ENCODE measurements around the gene MAP1LC3B. TPM values are rescaled to one million over a fixed set of nuclear protein-coding genes. Genes with fewer than 3 reads are reported as not detected.
"Not testable (repeated sequence)": the region's sequence is repeated elsewhere in the genome, so short reads cannot be mapped to it uniquely, and the experiment has no call there.

MAP1LC3B gene
- total RNA-seq, 4 donors from 2014 or later: 26.3 to 79.7 (median 58.0) TPM

DNA sequence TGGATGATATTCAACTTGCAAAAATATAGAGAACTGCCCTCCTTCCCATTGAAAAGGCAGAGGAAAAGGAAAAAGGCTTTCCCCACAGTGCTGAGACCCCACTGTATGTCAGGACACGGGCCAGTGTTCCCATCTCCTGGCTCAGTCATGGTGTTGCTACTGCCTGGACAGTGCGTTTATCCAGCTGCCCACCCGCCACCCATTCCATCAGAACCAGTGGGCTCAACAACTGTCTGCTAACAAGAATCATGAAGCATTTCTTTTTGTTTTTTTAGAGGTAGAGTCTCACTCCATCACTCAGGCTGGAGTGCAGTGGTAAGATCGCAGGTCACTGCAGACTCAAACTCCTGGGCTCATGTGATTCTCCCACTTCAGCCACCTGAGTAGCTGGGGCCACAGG lies 19.8 kb upstream of the MAP1LC3B start:
- Histone ChIP-seq H3K4me1 (peaks cover 0 to 17% of the 10 kb centered on the region in 2 donors), H3K9me3 (no peaks in the 10 kb centered on the region), H3K27me3 (no peaks in the 10 kb centered on the region), H3K27ac (no peak overlapping the region), H3K36me3 (no peaks in the 10 kb centered on the region), H3K4me3 (no peak overlapping the region)
- DNase-seq: no peak
- TF ChIP-seq, protein P1, sequence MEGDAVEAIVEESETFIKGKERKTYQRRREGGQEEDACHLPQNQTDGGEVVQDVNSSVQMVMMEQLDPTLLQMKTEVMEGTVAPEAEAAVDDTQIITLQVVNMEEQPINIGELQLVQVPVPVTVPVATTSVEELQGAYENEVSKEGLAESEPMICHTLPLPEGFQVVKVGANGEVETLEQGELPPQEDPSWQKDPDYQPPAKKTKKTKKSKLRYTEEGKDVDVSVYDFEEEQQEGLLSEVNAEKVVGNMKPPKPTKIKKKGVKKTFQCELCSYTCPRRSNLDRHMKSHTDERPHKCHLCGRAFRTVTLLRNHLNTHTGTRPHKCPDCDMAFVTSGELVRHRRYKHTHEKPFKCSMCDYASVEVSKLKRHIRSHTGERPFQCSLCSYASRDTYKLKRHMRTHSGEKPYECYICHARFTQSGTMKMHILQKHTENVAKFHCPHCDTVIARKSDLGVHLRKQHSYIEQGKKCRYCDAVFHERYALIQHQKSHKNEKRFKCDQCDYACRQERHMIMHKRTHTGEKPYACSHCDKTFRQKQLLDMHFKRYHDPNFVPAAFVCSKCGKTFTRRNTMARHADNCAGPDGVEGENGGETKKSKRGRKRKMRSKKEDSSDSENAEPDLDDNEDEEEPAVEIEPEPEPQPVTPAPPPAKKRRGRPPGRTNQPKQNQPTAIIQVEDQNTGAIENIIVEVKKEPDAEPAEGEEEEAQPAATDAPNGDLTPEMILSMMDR (IDR thresholded peaks at IDR 0.05): no peak
- TF ChIP-seq POLR2A (IDR thresholded peaks at IDR 0.05): no peak
- intact Hi-C loops (cut with DNase I; ENCODE audit: low total_unique reads): no loop called here

DNA sequence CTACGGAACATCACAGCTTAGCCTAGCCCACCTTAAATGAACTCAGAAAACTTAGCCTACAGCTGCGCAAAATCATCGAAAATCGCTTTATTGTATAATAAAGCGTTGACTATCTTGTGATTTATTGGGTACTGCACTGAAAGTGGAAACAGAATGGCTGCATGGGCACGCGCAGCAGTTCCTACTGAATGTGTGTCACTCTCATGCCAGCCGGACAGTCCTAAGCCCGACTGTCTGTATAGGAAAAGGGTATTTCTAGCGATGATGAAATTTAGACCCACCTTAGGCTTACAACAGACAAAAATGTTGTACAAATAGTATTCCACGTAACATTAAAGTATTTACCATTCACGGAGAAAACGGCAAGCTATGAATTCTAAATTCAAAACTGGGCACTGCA lies 17.8 kb upstream of the MAP1LC3B start:
- no peaks in the 10 kb centered on the region for H3K36me3 ChIP-seq
- no peaks in the 10 kb centered on the region for H3K27me3 ChIP-seq
- intact Hi-C loops (cut with DNase I; ENCODE audit: low total_unique reads): no loop called here
- no peak overlapping the region for H3K27ac ChIP-seq
- peaks cover 0 to 14% of the 10 kb centered on the region in 2 donors for H3K4me1 ChIP-seq
- TF ChIP-seq, protein P1 (IDR thresholded peaks at IDR 0.05): no peak
- no peak for TF ChIP-seq POLR2A (IDR thresholded peaks at IDR 0.05)
- no peak for DNase-seq
- H3K4me3 ChIP-seq: no peak overlapping the region
- no peaks in the 10 kb centered on the region for H3K9me3 ChIP-seq

DNA sequence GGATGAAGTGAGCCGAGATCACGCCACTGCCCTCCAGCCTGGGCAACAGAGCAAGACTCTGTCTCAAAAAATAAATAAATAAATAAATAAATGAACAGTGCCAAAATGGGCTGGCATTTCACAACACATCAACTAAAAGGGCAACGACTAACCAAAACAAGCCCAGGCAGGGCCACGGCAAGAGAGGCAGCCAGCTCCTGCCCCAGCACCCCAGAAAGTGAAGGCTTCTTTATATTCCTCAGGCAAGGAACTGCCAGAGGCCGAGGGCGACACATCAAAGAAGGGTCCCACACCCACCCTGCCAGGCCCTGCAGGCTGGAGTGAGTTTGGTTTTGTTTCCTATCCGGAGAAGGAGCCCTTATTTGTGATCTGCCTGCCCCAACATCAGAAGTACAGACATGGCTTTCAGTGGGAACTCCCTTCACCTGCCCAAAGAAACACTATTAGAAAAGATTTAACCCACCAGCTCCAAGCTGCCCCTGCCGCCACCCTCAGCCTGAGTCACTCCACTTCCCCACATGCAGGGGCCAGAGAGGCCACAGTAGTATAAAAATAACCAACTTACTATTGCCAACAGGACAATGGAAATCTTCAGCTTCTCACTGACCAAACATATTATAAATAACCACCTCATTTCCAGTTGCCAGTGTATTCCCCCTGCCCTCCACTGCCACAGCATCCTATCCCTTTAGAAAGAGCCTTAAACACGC lies 16.6 kb upstream of the MAP1LC3B start:
- Histone ChIP-seq H3K4me1 (peaks cover 0 to 6% of the 10 kb centered on the region in 2 donors), H3K4me3 (no peak overlapping the region), H3K9me3 (no peaks in the 10 kb centered on the region), H3K27ac (peak overlapping the region; percentile 50 to 52), H3K36me3 (no peaks in the 10 kb centered on the region), H3K27me3 (no peaks in the 10 kb centered on the region)
- no peak for TF ChIP-seq POLR2A (IDR thresholded peaks at IDR 0.05)
- TF ChIP-seq, protein P1 (IDR thresholded peaks at IDR 0.05): no peak
- intact Hi-C loops (cut with DNase I; ENCODE audit: low total_unique reads): no loop called here
- DNase-seq: no peak

DNA sequence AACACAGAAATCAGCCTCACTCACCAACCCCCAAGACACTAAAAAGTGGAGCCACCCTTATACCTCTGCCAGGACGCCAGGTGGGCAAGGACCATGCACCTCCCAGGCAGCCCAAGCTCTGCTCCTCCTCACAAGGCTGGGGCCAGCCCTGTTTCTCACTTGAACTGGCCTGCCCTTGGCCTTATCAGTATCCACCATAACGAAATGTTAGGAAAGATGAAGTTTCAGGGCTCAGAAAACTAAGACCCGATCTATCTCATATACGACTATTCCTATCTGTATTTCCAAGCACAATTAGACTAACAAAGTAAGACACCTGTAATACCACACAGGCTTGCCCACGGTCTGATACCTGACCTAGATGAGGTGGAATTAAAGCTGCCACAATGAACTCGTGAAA lies 15.5 kb upstream of the MAP1LC3B start:
- DNase-seq: no peak
- H3K4me1 ChIP-seq: no peaks in the 10 kb centered on the region

DNA sequence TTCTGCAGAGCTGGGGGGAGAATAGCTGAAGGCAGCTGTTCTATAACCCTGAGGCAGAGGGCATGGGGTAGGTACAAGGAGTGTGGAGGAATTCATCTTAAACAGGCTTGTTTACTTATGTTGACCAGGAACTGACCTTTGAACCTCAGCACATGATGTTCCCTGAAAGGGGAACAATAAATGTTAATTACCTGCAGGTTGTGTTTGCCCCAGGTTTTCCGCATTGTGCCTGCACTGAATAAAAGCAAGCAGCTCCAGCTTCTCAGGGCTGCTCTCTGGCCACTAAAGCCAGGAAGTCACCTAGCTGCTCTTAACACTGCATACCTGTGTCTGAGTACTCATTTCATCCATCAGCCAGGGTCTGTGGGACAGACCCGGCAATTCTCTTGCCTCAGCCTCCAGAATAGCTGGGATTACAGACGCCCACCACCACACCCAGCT lies 12.8 kb upstream of the MAP1LC3B start:
- DNase-seq; H3K27me3 ChIP-seq; intact Hi-C loops (cut with DNase I; ENCODE audit: low total_unique reads); H3K9me3 ChIP-seq; H3K4me3 ChIP-seq; H3K36me3 ChIP-seq; H3K4me1 ChIP-seq: not testable (repeated sequence)
- peak overlapping the region; percentile 95 to 96 for H3K27ac ChIP-seq

More for the DNA sequence above, 15.5 kb upstream of the MAP1LC3B start:
- Histone ChIP-seq H3K27me3 (no peaks in the 10 kb centered on the region), H3K4me3 (no peak overlapping the region), H3K9me3 (no peaks in the 10 kb centered on the region), H3K27ac (peak overlapping the region; percentile 50 to 52), H3K36me3 (no peaks in the 10 kb centered on the region)
- intact Hi-C loops (cut with DNase I; ENCODE audit: low total_unique reads): no loop called here
- TF ChIP-seq POLR2A (IDR thresholded peaks at IDR 0.05): no peak
- TF ChIP-seq, protein P1 (IDR thresholded peaks at IDR 0.05): no peak

Data from uterus (tissue), 4 donors.